MM.1S (cell line): ENCODE results near the gene AHCYL2.

Experiments used
- DNase-seq: peaks from one replicate; pipeline ENCODE4 v3.0.0-alpha.2; 2015
- H2AFZ ChIP-seq: fragments of 300-600 bp; sonication (generic); 2 replicates; pipeline ENCODE4 v1.6.0; 2016; ENCODE audit warnings: antibody characterized with exemption, low read length
- H3F3A ChIP-seq: fragments of 300-600 bp; sonication (generic); 2 replicates; pipeline ENCODE4 v1.6.1; 2016; ENCODE audit warnings: mild to moderate bottlenecking, antibody characterized with exemption, low read length, moderate library complexity, mixed read lengths; ENCODE audit not compliant: insufficient read depth
- H3K27ac ChIP-seq: fragments of 300-600 bp; sonication (generic); 2 replicates; pipeline ENCODE4 v1.5.1; 2016; ENCODE audit warnings: mild to moderate bottlenecking, low read length
- H3K27me3 ChIP-seq: fragments of 300-600 bp; sonication (generic); replicated peaks from 2 replicates; pipeline ENCODE4 v1.6.0; 2016; ENCODE audit warnings: low read length; ENCODE audit not compliant: insufficient read depth
- H3K36me3 ChIP-seq: fragments of 300-600 bp; sonication (generic); replicated peaks from 2 replicates; pipeline ENCODE4 v1.6.1; 2016; ENCODE audit warnings: mild to moderate bottlenecking, low read length, mixed read lengths; ENCODE audit not compliant: insufficient read depth
- H3K4me1 ChIP-seq: fragments of 300-600 bp; sonication (generic); 2 replicates; pipeline ENCODE4 v1.6.1; 2016; ENCODE audit warnings: low read length, mixed read lengths
- H3K4me2 ChIP-seq: fragments of 300-600 bp; sonication (generic); 2 replicates; pipeline ENCODE4 v1.6.0; 2016; ENCODE audit warnings: low read depth, low read length
- H3K4me3 ChIP-seq: fragments of 300-600 bp; sonication (generic); 2 replicates; pipeline ENCODE4 v1.5.1; 2016; ENCODE audit warnings: low read length, mixed read lengths
- H3K79me2 ChIP-seq: fragments of 300-600 bp; sonication (generic); 2 replicates; pipeline ENCODE4 v1.6.1; 2016; ENCODE audit warnings: mixed run types, low read length, mixed read lengths
- H3K9ac ChIP-seq: fragments of 300-600 bp; sonication (generic); 2 replicates; pipeline ENCODE4 v1.6.1; 2016; ENCODE audit warnings: low read length, mixed read lengths
- H3K9me2 ChIP-seq: fragments of 300-600 bp; sonication (generic); replicated peaks from 2 replicates; pipeline ENCODE4 v1.6.1; 2016; ENCODE audit warnings: mild to moderate bottlenecking, low read length, mixed read lengths; ENCODE audit not compliant: insufficient read depth
- H3K9me3 ChIP-seq: fragments of 300-600 bp; sonication (generic); replicated peaks from 2 replicates; pipeline ENCODE4 v1.6.1; 2016; ENCODE audit warnings: mild to moderate bottlenecking, low read length, mixed read lengths; ENCODE audit not compliant: insufficient read depth
- H4K20me1 ChIP-seq: fragments of 300-600 bp; sonication (generic); 2 replicates; pipeline ENCODE4 v1.6.1; 2016; ENCODE audit warnings: mild to moderate bottlenecking, low read length, moderate library complexity, mixed read lengths; ENCODE audit not compliant: insufficient read depth
- CTCF ChIP-seq: fragments of 300-600 bp; sonication (generic); IDR thresholded peaks from 2 replicates; pipeline ENCODE4 v1.5.1; 2016; ENCODE audit warnings: antibody characterized with exemption, low read length, mixed read lengths
- EZH2 ChIP-seq: fragments of 300-600 bp; sonication (generic); optimal IDR thresholded peaks from 2 replicates; pipeline ENCODE3; 2017; ENCODE audit warnings: low read depth, mild to moderate bottlenecking, antibody characterized with exemption, low read length, mixed read lengths
- EZH2phosphoT487 ChIP-seq: fragments of 300-600 bp; sonication (generic); IDR thresholded peaks from 2 replicates; pipeline ENCODE4 v1.6.1; 2018; ENCODE audit warnings: antibody characterized with exemption, low read length

AHCYL2 gene

GRCh38 chr7:129385598-129385997 lies 160.8 kb downstream of the AHCYL2 start:
- no peak overlapping the region for H2AFZ ChIP-seq
- no peaks in the 10 kb centered on the region for H3K36me3 ChIP-seq
- H3K9ac ChIP-seq: no peak overlapping the region
- no peaks in the 10 kb centered on the region for H3K79me2 ChIP-seq
- no peaks in the 10 kb centered on the region for H4K20me1 ChIP-seq
- DNase-seq: no peak
- H3K27me3 ChIP-seq: no peaks in the 10 kb centered on the region
- H3K27ac ChIP-seq: no peak overlapping the region
- no peaks in the 10 kb centered on the region for H3F3A ChIP-seq
- no peak overlapping the region for H3K4me3 ChIP-seq
- no peak for TF ChIP-seq CTCF
- no peak for TF ChIP-seq EZH2
- no peak for TF ChIP-seq EZH2phosphoT487
- no peaks in the 10 kb centered on the region for H3K9me2 ChIP-seq
- H3K9me3 ChIP-seq: no peaks in the 10 kb centered on the region
- peaks cover 8% of the 10 kb centered on the region; the same call in 1 of the 2 replicates for H3K4me1 ChIP-seq
- H3K4me2 ChIP-seq: no peak overlapping the region

GRCh38 chr7:129386506-129386905 lies 161.7 kb downstream of the AHCYL2 start:
- H3K27me3 ChIP-seq: no peaks in the 10 kb centered on the region
- no peaks in the 10 kb centered on the region for H3K36me3 ChIP-seq
- no peak for DNase-seq
- H3K4me3 ChIP-seq: no peak overlapping the region
- H2AFZ ChIP-seq: no peak overlapping the region
- no peak overlapping the region for H3K27ac ChIP-seq
- H3K79me2 ChIP-seq: no peaks in the 10 kb centered on the region
- no peak for TF ChIP-seq EZH2phosphoT487
- no peak for TF ChIP-seq EZH2
- TF ChIP-seq CTCF: no peak
- H3K9me3 ChIP-seq: no peaks in the 10 kb centered on the region
- no peaks in the 10 kb centered on the region for H3K9me2 ChIP-seq
- H3K4me2 ChIP-seq: no peak overlapping the region
- peaks cover 2% of the 10 kb centered on the region; the same call in 1 of the 2 replicates for H3F3A ChIP-seq
- no peak overlapping the region for H3K9ac ChIP-seq
- no peaks in the 10 kb centered on the region for H4K20me1 ChIP-seq
- H3K4me1 ChIP-seq: peaks cover 10% of the 10 kb centered on the region

DNA sequence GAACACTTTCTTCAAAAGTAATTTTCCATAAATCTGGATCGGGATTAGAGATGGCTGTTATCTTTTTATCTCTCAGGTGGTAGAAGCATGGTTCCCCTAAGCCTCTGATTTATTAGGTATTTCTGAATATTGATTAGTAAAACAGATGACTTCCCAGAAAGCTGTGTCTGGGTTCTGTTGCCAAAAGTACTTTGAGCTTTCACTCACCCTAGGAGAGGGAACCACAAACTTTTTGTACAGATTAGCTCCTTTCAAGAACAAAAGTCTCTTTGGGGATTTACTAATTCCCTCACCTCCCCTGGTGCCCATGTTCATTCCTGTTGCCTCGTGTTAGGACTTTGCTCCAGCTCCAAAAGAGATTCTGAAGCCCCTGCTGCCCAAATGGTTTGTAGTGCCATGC lies 162.7 kb downstream of the AHCYL2 start:
- no peak for TF ChIP-seq EZH2phosphoT487
- TF ChIP-seq CTCF: no peak
- no peak for TF ChIP-seq EZH2
- no peak overlapping the region for H3K27ac ChIP-seq
- H3K9me2 ChIP-seq: no peaks in the 10 kb centered on the region
- H4K20me1 ChIP-seq: no peaks in the 10 kb centered on the region
- no peak overlapping the region for H2AFZ ChIP-seq
- peaks cover 13% of the 10 kb centered on the region for H3K4me1 ChIP-seq
- H3K4me3 ChIP-seq: no peak overlapping the region
- H3K27me3 ChIP-seq: no peaks in the 10 kb centered on the region
- no peaks in the 10 kb centered on the region for H3K79me2 ChIP-seq
- H3K36me3 ChIP-seq: no peaks in the 10 kb centered on the region
- DNase-seq: no peak
- H3F3A ChIP-seq: peaks cover 4% of the 10 kb centered on the region; the same call in 1 of the 2 replicates
- no peaks in the 10 kb centered on the region for H3K9me3 ChIP-seq
- H3K9ac ChIP-seq: no peak overlapping the region
- H3K4me2 ChIP-seq: no peak overlapping the region
